ENCODE measurements around the gene CHRM4.

The CHRM4 gene

GRCh38 chr11:46376258-46377050 lies 15.1 kb downstream of the CHRM4 start:
- Histone ChIP-seq H3K9me3 (ENCODE audit: insufficient read depth, low read depth, low read length) (no peaks in the 10 kb centered on the region), H3K4me1 (ENCODE audit: insufficient read depth, low read length, poor library complexity, severe bottlenecking) (no peaks in the 10 kb centered on the region), H3K4me3 (ENCODE audit: low read length, poor library complexity, severe bottlenecking) (no peak overlapping the region), H3K27me3 (ENCODE audit: insufficient read depth, low read length, poor library complexity, severe bottlenecking) (no peaks in the 10 kb centered on the region), H2AFZ (ENCODE audit: low read length) (no peak overlapping the region), H4K20me1 (ENCODE audit: insufficient read depth, low read length, poor library complexity, severe bottlenecking) (peaks cover 3% of the 10 kb centered on the region), H3K36me3 (ENCODE audit: insufficient read depth, low read length) (peaks cover 74% of the 10 kb centered on the region; the same call in 1 of the 2 replicates), H3K9me2 (replicated peaks; ENCODE audit: low read depth, low read length) (no peaks in the 10 kb centered on the region), H3K4me2 (ENCODE audit: low read depth, low read length, poor library complexity, severe bottlenecking) (no peak overlapping the region), H3F3A (ENCODE audit: low read depth) (no peaks in the 10 kb centered on the region), H3K79me2 (ENCODE audit: insufficient read depth, low read length) (no peaks in the 10 kb centered on the region), H3K9ac (ENCODE audit: low read depth, low read length, poor library complexity, severe bottlenecking) (no peak overlapping the region)
- no peak for TF ChIP-seq CTCF (conservative IDR thresholded peaks at IDR 0.05; ENCODE audit: low read length)
- no peak for TF ChIP-seq EZH2phosphoT487 (IDR thresholded peaks at IDR 0.05; ENCODE audit: borderline replicate concordance)

- Histone ChIP-seq H3K36me3 (ENCODE audit: insufficient read depth, low read length) (peaks cover 82% of the 10 kb centered on the region; the same call in 1 of the 2 replicates), H3K4me2 (ENCODE audit: low read depth, low read length, poor library complexity, severe bottlenecking) (no peak overlapping the region)
These were observed 16.0 kb downstream of the CHRM4 start for GRCh38 chr11:46375392-46376101.

GRCh38 chr11:46374815-46375214 lies 16.8 kb downstream of the CHRM4 start:
- H2AFZ ChIP-seq (ENCODE audit: low read length) = no peak overlapping the region
- no peak overlapping the region for H3K4me3 ChIP-seq (ENCODE audit: low read length, poor library complexity, severe bottlenecking)
- H3K9ac ChIP-seq (ENCODE audit: low read depth, low read length, poor library complexity, severe bottlenecking) = no peak overlapping the region
- no peak overlapping the region for H3K4me2 ChIP-seq (ENCODE audit: low read depth, low read length, poor library complexity, severe bottlenecking)
- TF ChIP-seq CTCF (conservative IDR thresholded peaks at IDR 0.05; ENCODE audit: low read length) = no peak
- no peak for TF ChIP-seq EZH2phosphoT487 (IDR thresholded peaks at IDR 0.05; ENCODE audit: borderline replicate concordance)
- no peaks in the 10 kb centered on the region for H3K79me2 ChIP-seq (ENCODE audit: insufficient read depth, low read length)
- no peaks in the 10 kb centered on the region for H3K27me3 ChIP-seq (ENCODE audit: insufficient read depth, low read length, poor library complexity, severe bottlenecking)
- H3F3A ChIP-seq (ENCODE audit: low read depth) = no peaks in the 10 kb centered on the region
- H3K9me2 ChIP-seq (replicated peaks; ENCODE audit: low read depth, low read length) = no peaks in the 10 kb centered on the region
- H3K36me3 ChIP-seq (ENCODE audit: insufficient read depth, low read length) = peaks cover 89% of the 10 kb centered on the region; the same call in 1 of the 2 replicates
- H3K9me3 ChIP-seq (ENCODE audit: insufficient read depth, low read depth, low read length) = no peaks in the 10 kb centered on the region
- H3K4me1 ChIP-seq (ENCODE audit: insufficient read depth, low read length, poor library complexity, severe bottlenecking) = no peaks in the 10 kb centered on the region
- no peaks in the 10 kb centered on the region for H4K20me1 ChIP-seq (ENCODE audit: insufficient read depth, low read length, poor library complexity, severe bottlenecking)

More at GRCh38 chr11:46375392-46376101, 16.0 kb downstream of the CHRM4 start:
- no peaks in the 10 kb centered on the region for H3K27me3 ChIP-seq (ENCODE audit: insufficient read depth, low read length, poor library complexity, severe bottlenecking)
- H3K9me3 ChIP-seq (ENCODE audit: insufficient read depth, low read depth, low read length) = no peaks in the 10 kb centered on the region
- peaks cover 2% of the 10 kb centered on the region for H4K20me1 ChIP-seq (ENCODE audit: insufficient read depth, low read length, poor library complexity, severe bottlenecking)
- no peak overlapping the region for H3K4me3 ChIP-seq (ENCODE audit: low read length, poor library complexity, severe bottlenecking)
- no peaks in the 10 kb centered on the region for H3F3A ChIP-seq (ENCODE audit: low read depth)
- H3K9ac ChIP-seq (ENCODE audit: low read depth, low read length, poor library complexity, severe bottlenecking) = no peak overlapping the region
- TF ChIP-seq CTCF (conservative IDR thresholded peaks at IDR 0.05; ENCODE audit: low read length) = no peak
- no peaks in the 10 kb centered on the region for H3K4me1 ChIP-seq (ENCODE audit: insufficient read depth, low read length, poor library complexity, severe bottlenecking)
- no peak overlapping the region for H2AFZ ChIP-seq (ENCODE audit: low read length)
- H3K79me2 ChIP-seq (ENCODE audit: insufficient read depth, low read length) = no peaks in the 10 kb centered on the region
- H3K9me2 ChIP-seq (replicated peaks; ENCODE audit: low read depth, low read length) = no peaks in the 10 kb centered on the region
